IMR-90 (cell line): ENCODE measurements around the gene NUAK1. TPM values are rescaled to one million over a fixed set of nuclear protein-coding genes. Genes with fewer than 3 reads are reported as not detected.

ENCODE experiments used
- ATAC-seq: fragments of 200-7000 bp; cut with Tn5 transposase; 2 replicates; pipeline ENCODE4 v1.9.1; 2020; ENCODE audit warnings: low read depth, mild to moderate bottlenecking, moderate library complexity
- BruUV-seq: library from RNA; stranded (reverse); fragments of 400-500 nt; replicated peaks from 2 replicates; lab custom pipeline; 2021; lab: Mats Ljungman, UMichigan
- CTCF ChIA-PET: fragments of 300-600 bp; formaldehyde crosslinking; extraction: SDS; loops from one replicate; lab custom pipeline; 2021; ENCODE audit warnings: antibody characterized with exemption; lab: Yijun Ruan, JAX
- POLR2A ChIA-PET: fragments of 300-600 bp; sonication (Branson Sonifier 250); formaldehyde crosslinking; loops from one replicate; lab custom pipeline; 2022; ENCODE audit warnings: antibody characterized with exemption; ENCODE audit not compliant: unreplicated experiment; lab: Charles Lee
- DNase-seq: peaks from one replicate; pipeline ENCODE4 v3.0.0; 2013
- H2AFZ ChIP-seq: replicated peaks from 2 replicates; pipeline ENCODE3; 2013; ENCODE audit warnings: low read length, mild to moderate bottlenecking; ENCODE audit not compliant: poor library complexity
- H2AK5ac ChIP-seq: 2 replicates; pipeline ENCODE4 v1.6.1; 2013; ENCODE audit warnings: low read depth, low read length, inconsistent platforms
- H2AK9ac ChIP-seq: replicated peaks from 2 replicates; pipeline ENCODE3; 2013; ENCODE audit warnings: mild to moderate bottlenecking, low read depth, low read length, moderate library complexity; ENCODE audit not compliant: poor library complexity
- H2BK120ac ChIP-seq: 2 replicates; pipeline ENCODE4 v1.6.1; 2013; ENCODE audit warnings: low read depth, low read length, inconsistent platforms
- H2BK15ac ChIP-seq: 3 replicates; pipeline ENCODE4 v1.6.1; 2013; ENCODE audit warnings: low read depth, low read length, inconsistent platforms
- H2BK20ac ChIP-seq: 2 replicates; pipeline ENCODE4 v1.6.1; 2013; ENCODE audit warnings: low read depth, mild to moderate bottlenecking, inconsistent platforms, low read length, moderate library complexity
- H2BK5ac ChIP-seq: 2 replicates; pipeline ENCODE4 v1.6.1; 2013; ENCODE audit warnings: mild to moderate bottlenecking, low read depth, low read length, inconsistent platforms; ENCODE audit not compliant: poor library complexity, severe bottlenecking
- H3K14ac ChIP-seq: replicated peaks from 2 replicates; pipeline ENCODE4 v1.6.1; 2013; ENCODE audit warnings: low read depth, low read length, inconsistent platforms
- H3K18ac ChIP-seq: 2 replicates; pipeline ENCODE4 v1.6.1; 2013; ENCODE audit warnings: low read depth, low read length, control low read depth
- H3K23ac ChIP-seq: 2 replicates; pipeline ENCODE4 v1.6.1; 2013; ENCODE audit warnings: low read depth, low read length, inconsistent platforms
- H3K27ac ChIP-seq: 2 replicates; pipeline ENCODE4 v1.5.1; 2013; ENCODE audit warnings: mild to moderate bottlenecking, control low read depth, low read length; ENCODE audit not compliant: insufficient read depth
- H3K27me3 ChIP-seq: 2 replicates; pipeline ENCODE4 v1.6.1; 2013; ENCODE audit warnings: low read length; ENCODE audit not compliant: control insufficient read depth, insufficient read depth
- H3K36me3 ChIP-seq: 2 replicates; pipeline ENCODE4 v1.6.1; 2013; ENCODE audit warnings: low read length, mixed read lengths; ENCODE audit not compliant: control insufficient read depth, insufficient read depth
- H3K4ac ChIP-seq: 2 replicates; pipeline ENCODE4 v1.6.1; 2013; ENCODE audit warnings: low read depth, low read length, inconsistent platforms
- H3K4me1 ChIP-seq: 2 replicates; pipeline ENCODE4 v1.6.1; 2013; ENCODE audit warnings: low read length, mixed read lengths; ENCODE audit not compliant: control insufficient read depth, insufficient read depth
- H3K4me2 ChIP-seq: 2 replicates; pipeline ENCODE4 v1.6.1; 2013; ENCODE audit warnings: low read depth, mild to moderate bottlenecking, control low read depth, low read length, moderate library complexity
- H3K4me3 ChIP-seq: 2 replicates; pipeline ENCODE4 v1.5.1; 2013; ENCODE audit warnings: low read depth, mild to moderate bottlenecking, control low read depth, low read length, moderate library complexity; ENCODE audit not compliant: insufficient read depth
- H3K56ac ChIP-seq: 2 replicates; pipeline ENCODE4 v1.6.1; 2013; ENCODE audit warnings: low read length, inconsistent platforms; ENCODE audit not compliant: insufficient read depth; ENCODE audit errors: extremely low read depth
- H3K79me1 ChIP-seq, 2 experiments: 2 replicates each; pipeline ENCODE4 v1.6.1; 2013; ENCODE audit warnings: low read length in 2 of 2, inconsistent platforms in 1 of 2, low read depth in 1 of 2
- H3K9ac ChIP-seq: 2 replicates; pipeline ENCODE4 v1.6.1; 2013; ENCODE audit warnings: low read depth, low read length, control low read depth
- H3K9me1 ChIP-seq: 2 replicates; pipeline ENCODE4 v1.6.1; 2013; ENCODE audit warnings: low read length, inconsistent platforms; ENCODE audit not compliant: insufficient read depth
- H3K9me3 ChIP-seq: 2 replicates; pipeline ENCODE4 v1.6.1; 2013; ENCODE audit warnings: low read length; ENCODE audit not compliant: control insufficient read depth, insufficient read depth
- H4K20me1 ChIP-seq: 2 replicates; pipeline ENCODE4 v1.6.1; 2013; ENCODE audit warnings: low read length, inconsistent platforms; ENCODE audit not compliant: insufficient read depth
- H4K5ac ChIP-seq: 2 replicates; pipeline ENCODE4 v1.6.1; 2013; ENCODE audit warnings: mild to moderate bottlenecking, low read depth, low read length, control low read depth
- H4K8ac ChIP-seq, 2 experiments: 2 replicates each; pipeline ENCODE4 v1.6.1; 2013; ENCODE audit warnings: low read depth in 2 of 2, low read length in 2 of 2, control low read depth in 1 of 2, inconsistent platforms in 1 of 2
- H4K91ac ChIP-seq: 2 replicates; pipeline ENCODE4 v1.6.1; 2013; ENCODE audit warnings: low read depth, low read length, inconsistent platforms; ENCODE audit not compliant: insufficient read depth
- BHLHE40 ChIP-seq: fragments of 150-350 bp; IDR thresholded peaks from 2 replicates; pipeline ENCODE4 v1.6.1; 2016; ENCODE audit warnings: mild to moderate bottlenecking, low read depth, low read length
- CEBPB ChIP-seq: IDR thresholded peaks from 2 replicates; pipeline ENCODE4 v1.6.1; 2012; ENCODE audit warnings: low read depth, low read length, improper control_type of control experiment
- CHD1 ChIP-seq: IDR thresholded peaks from 2 replicates; pipeline ENCODE4 v1.6.1; 2012; ENCODE audit warnings: low read depth, low read length, improper control_type of control experiment
- CTCF ChIP-seq: conservative IDR thresholded peaks from 2 replicates; pipeline ENCODE4 v1.5.1; 2012; ENCODE audit warnings: mild to moderate bottlenecking, low read depth, low read length, improper control_type of control experiment
- FOS ChIP-seq: fragments of 150-350 bp; IDR thresholded peaks from 2 replicates; pipeline ENCODE4 v1.6.1; 2016; ENCODE audit warnings: low read depth, low read length
- MAFK ChIP-seq: IDR thresholded peaks from 2 replicates; pipeline ENCODE4 v1.6.1; 2012; ENCODE audit warnings: low read depth, low read length, improper control_type of control experiment
- MAZ ChIP-seq: IDR thresholded peaks from 2 replicates; pipeline ENCODE4 v1.6.1; 2012; ENCODE audit warnings: low read depth, mild to moderate bottlenecking, low read length, improper control_type of control experiment, moderate library complexity, borderline replicate concordance
- MXI1 ChIP-seq: IDR thresholded peaks from 2 replicates; pipeline ENCODE4 v1.6.1; 2012; ENCODE audit warnings: low read depth, mild to moderate bottlenecking, low read length, moderate library complexity, borderline replicate concordance
- POLR2A ChIP-seq: IDR thresholded peaks from 2 replicates; pipeline ENCODE4 v1.6.1; 2012; ENCODE audit warnings: mild to moderate bottlenecking, low read depth, low read length
- RCOR1 ChIP-seq: IDR thresholded peaks from 2 replicates; pipeline ENCODE4 v1.6.1; 2012; ENCODE audit warnings: mild to moderate bottlenecking, low read length, improper control_type of control experiment; ENCODE audit not compliant: insufficient replicate concordance
- RFX5 ChIP-seq: IDR thresholded peaks from 2 replicates; pipeline ENCODE4 v1.8.0; 2012; ENCODE audit warnings: low read depth, mild to moderate bottlenecking, low read length, moderate library complexity
- USF2 ChIP-seq: fragments of 150-350 bp; IDR thresholded peaks from 2 replicates; pipeline ENCODE4 v1.6.1; 2017; ENCODE audit warnings: mild to moderate bottlenecking, antibody characterized with exemption, low read length, low read depth
- WGBS, 2 experiments: methylation state at CpG; one replicate each; pipeline versions ENCODE4 v1.1.5 to v1.1.7; 2013; ENCODE audit warnings: missing lambda C conversion rate in 2 of 2; ENCODE audit not compliant: insufficient read length in 1 of 2; ENCODE audit errors: extremely low coverage in 2 of 2; 5-methylcytosine and 5-hydroxymethylcytosine counted together
- dilution Hi-C: fragments of 300-500 bp; cut with HindIII; formaldehyde crosslinking; loops from one replicate; pipeline ENCODE4 v1.14.3; 2018; ENCODE audit warnings: low sequenced_read_pairs; ENCODE audit not compliant: unreplicated experiment
- in situ Hi-C: fragments of 300-500 bp; cut with MboI; formaldehyde crosslinking; loops from 3 replicates; pipeline ENCODE4 v1.14.3; 2019; ENCODE audit warnings: low sequenced_read_pairs, inconsistent platforms, mixed read lengths
- intact Hi-C: fragments of 100-400 bp; cut with micrococcal nuclease; formaldehyde crosslinking; loops from 2 replicates; pipeline ENCODE4 v1.10.0; 2022
- polyA plus RNA-seq, 3 experiments: library from polyadenylated mRNA; depleted of rRNA; stranded (reverse); fragments of >200 nt; gene quantifications; 2 replicates each; pipeline ENCODE4 v1.2.3, GENCODE V29; 2012; ENCODE audit warnings: low replicate concordance in 1 of 3
- total RNA-seq: library from RNA; depleted of rRNA; stranded (reverse); fragments of >200 nt; gene quantifications from 2 replicates; pipeline ENCODE4 v1.2.3, GENCODE V29; 2012

Gene NUAK1
- total and polyA plus RNA-seq, 2 of the 4 experiments (the other 2 are of a cell fraction): 4.8 to 8.8 TPM

GRCh38 chr12:106074706-106075392, 63.9 kb downstream of the NUAK1 start:
- H3K4me1 ChIP-seq: peaks cover 30% of the 10 kb centered on the region
- H3K56ac ChIP-seq: peak overlapping the region; percentile 1; the same call in 1 of the 2 replicates
- intact Hi-C loops: no loop called here
- peak overlapping the region; percentile 61 for H3K4ac ChIP-seq
- in situ Hi-C loops: no loop called here
- H3K36me3 ChIP-seq: peaks cover 8% of the 10 kb centered on the region; the same call in 1 of the 2 replicates
- H3K79me1 ChIP-seq: peaks cover 23 to 56% of the 10 kb centered on the region in 2 experiments
- no peak overlapping the region; the same call in 1 of the 2 replicates for H3K9ac ChIP-seq
- peak overlapping the region; percentile 31; the same call in 1 of the 2 replicates for H2AK5ac ChIP-seq
- peak overlapping the region; percentile 30; the same call in 1 of the 2 replicates for H3K23ac ChIP-seq
- POLR2A ChIA-PET: no interaction called here
- BruUV-seq: no TSS peak
- no peak overlapping the region for H2AK9ac ChIP-seq
- no CpG with 5 or more reads among the region's 11 CpGs for WGBS, 2 experiments
- no peaks in the 10 kb centered on the region for H3K9me3 ChIP-seq
- peak overlapping the region; percentile 39; the same call in 1 of the 3 replicates for H2BK15ac ChIP-seq
- CTCF ChIA-PET: interaction anchor here (1.0 to 1.3 kb wide), 3 partner anchors 32 to 74 kb away, joined by 3 read pairs; no protein-coding TSS in a partner anchor
- H3K27me3 ChIP-seq: no peaks in the 10 kb centered on the region
- H4K20me1 ChIP-seq: peaks cover 7% of the 10 kb centered on the region; the same call in 1 of the 2 replicates
- H3K18ac ChIP-seq: peak overlapping the region; percentile 6; the same call in 1 of the 2 replicates
- dilution Hi-C loops: no loop called here
- H4K8ac ChIP-seq: peak overlapping the region in 1 of 2 experiments; percentile 54; a peak in 2 of 4 replicates
- peak overlapping the region; percentile 8 for H3K27ac ChIP-seq
- H2BK120ac ChIP-seq: peak overlapping the region; percentile 66
- no peak overlapping the region for H3K4me3 ChIP-seq
- H4K91ac ChIP-seq: peak overlapping the region; percentile 27
- DNase-seq (peak; percentile 66), ATAC-seq (peak; percentile 77)
- H3K4me2 ChIP-seq: peak overlapping the region; percentile 24
- no peak overlapping the region; the same call in 1 of the 2 replicates for H4K5ac ChIP-seq
- peak overlapping the region; percentile 67 for H2AFZ ChIP-seq
- H3K14ac ChIP-seq: peak overlapping the region; percentile 39; the same call in 1 of the 2 replicates
- peak overlapping the region; percentile 56 for H2BK20ac ChIP-seq
- peak; percentile 87 for TF ChIP-seq BHLHE40
- TF ChIP-seq RCOR1: no peak
- no peak for TF ChIP-seq CTCF
- no peak for TF ChIP-seq CEBPB
- no peak for TF ChIP-seq MAFK
- no peak; the same call in 1 of the 2 replicates for TF ChIP-seq RFX5
- no peak; the same call in 1 of the 2 replicates for TF ChIP-seq MAZ
- TF ChIP-seq MXI1: peak; percentile 84
- no peak for TF ChIP-seq FOS
- 0 out of 2 replicates have a peak, but pooled peaks have one; percentile 26 for TF ChIP-seq CHD1
- no peak for TF ChIP-seq POLR2A
- no peak for TF ChIP-seq USF2
- peak overlapping the region; percentile 42 for H2BK5ac ChIP-seq
- H3K9me1 ChIP-seq: peaks cover 30% of the 10 kb centered on the region
